GM18868 (cell line): Measurements from ENCODE around the gene SGCD.
"Not testable (repeated sequence)": the region's sequence is repeated elsewhere in the genome, so short reads cannot be mapped to it uniquely, and the experiment has no call there.

Source experiments
- ATAC-seq: cut with Tn5 transposase; IDR thresholded peaks from one replicate; pipeline ENCODE4 v1.9.1; 2021; ENCODE audit warnings: mild to moderate bottlenecking, moderate library complexity; ENCODE audit not compliant: unreplicated experiment

Gene SGCD

DNA sequence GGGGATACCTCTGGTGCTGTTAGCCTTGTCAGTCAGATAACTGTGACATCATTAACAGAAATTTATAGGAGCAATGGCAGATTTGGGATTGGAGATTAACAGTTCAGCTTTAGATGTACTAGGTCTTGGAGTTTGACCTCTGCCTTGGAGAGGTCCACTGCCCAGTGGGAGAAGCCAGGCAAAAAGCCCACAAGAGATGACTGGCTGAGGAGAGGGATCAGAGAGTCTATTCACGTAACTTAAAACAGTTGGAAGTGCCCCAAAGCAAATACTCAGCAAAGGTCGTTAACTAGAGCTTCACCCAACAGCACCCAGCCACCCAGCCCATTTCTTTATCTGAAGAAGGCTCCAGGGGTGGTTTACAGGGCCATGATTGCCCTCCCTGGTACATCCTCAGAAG lies 290.5 kb downstream of the SGCD start:
- no peak for ATAC-seq

DNA sequence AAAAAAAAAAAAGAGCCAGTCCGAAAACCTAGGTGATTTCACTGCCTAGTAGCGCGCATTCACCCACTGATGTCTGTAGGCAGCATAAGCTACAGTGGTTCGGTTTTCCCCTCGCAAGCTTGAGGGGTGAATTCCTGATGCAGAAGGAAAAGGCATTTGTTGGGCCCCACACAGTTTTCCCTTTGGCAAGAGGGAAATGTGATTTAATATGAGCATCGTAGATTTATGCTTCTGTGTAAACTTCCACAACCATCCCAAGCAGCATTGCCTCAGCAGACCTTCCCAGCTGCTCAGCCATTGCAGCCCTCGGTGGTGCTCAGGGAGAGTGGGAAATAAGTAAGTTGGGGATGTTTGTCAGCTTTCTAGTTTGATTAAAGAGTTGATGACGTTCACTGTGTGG lies 291.6 kb downstream of the SGCD start:
- ATAC-seq = no peak

- no peak for ATAC-seq
Observed at GRCh38 chr5:156621719-156622118, 294.8 kb downstream of the SGCD start.

GRCh38 chr5:156623381-156624040 lies 296.5 kb downstream of the SGCD start:
- no peak for ATAC-seq

GRCh38 chr5:156624686-156625085 lies 297.7 kb downstream of the SGCD start:
- no peak for ATAC-seq

DNA sequence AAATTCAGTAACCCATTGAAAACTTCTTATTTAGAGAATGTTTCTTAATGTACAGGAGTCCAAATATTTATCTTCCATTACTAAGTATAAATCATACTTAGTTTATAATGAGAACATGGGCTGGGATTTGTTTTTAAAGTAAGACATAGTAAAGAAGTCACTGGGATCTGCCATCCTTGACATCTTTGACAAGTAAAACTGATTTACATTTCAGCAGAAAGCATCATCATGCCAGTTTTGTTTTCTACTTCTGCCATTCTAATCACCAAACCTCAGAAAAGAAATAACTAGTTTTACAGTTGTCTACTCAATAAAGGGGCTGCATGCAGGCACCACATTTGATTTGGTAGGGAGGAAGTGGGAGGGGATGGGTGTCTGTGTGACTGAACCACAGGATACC lies 301.5 kb downstream of the SGCD start:
- no peak for ATAC-seq

- ATAC-seq = no peak
Observed at GRCh38 chr5:156631005-156631404, 304.0 kb downstream of the SGCD start.

DNA sequence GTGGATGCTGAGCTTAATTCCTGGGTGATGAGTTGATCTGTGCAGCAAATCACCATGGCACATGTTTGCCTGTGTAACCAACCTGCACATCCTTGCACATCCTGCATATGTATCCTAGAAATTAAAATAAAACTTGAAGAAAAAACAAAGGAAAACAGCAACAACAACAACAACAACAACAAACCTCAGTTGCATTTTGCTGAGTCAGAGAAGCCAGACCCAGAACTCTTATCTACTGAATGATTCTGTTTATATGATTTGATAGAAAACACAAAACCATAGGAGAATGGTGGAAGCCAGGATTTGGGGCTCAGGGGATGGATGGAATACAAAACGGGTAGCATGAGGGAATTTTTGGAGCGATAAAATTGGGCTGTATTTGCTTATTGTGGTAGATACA lies 307.3 kb downstream of the SGCD start:
- ATAC-seq = no peak

- ATAC-seq = no peak
Observed at GRCh38 chr5:156640691-156641241, 313.8 kb downstream of the SGCD start.

- no peak for ATAC-seq
Observed at GRCh38 chr5:156641686-156642085, 314.7 kb downstream of the SGCD start.

GRCh38 chr5:156647034-156647451 lies 320.1 kb downstream of the SGCD start:
- ATAC-seq = no peak

DNA sequence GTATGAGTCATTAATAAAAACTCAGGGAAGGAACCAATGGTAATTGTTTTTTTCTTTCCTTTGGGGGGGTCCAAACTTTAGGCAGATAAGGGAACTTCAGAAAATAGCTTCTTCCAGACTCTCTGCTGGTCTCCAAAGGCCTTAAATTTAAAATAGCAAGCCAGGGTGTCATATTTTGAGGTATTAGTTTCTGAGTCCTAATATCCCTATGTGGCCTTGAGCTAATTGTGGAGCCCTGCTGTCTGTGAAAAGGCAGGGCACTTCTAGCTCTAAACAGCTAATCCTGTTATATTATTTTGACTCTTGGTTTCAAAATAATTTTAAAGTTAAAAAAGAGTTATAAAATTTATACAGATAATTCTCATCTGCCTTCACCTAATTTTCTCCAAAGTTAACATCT lies 327.5 kb downstream of the SGCD start:
- no peak for ATAC-seq

- ATAC-seq = no peak
Observed at GRCh38 chr5:156655732-156656131, 328.8 kb downstream of the SGCD start.

GRCh38 chr5:156664832-156665231 lies 337.9 kb downstream of the SGCD start:
- not testable (repeated sequence) for ATAC-seq

DNA sequence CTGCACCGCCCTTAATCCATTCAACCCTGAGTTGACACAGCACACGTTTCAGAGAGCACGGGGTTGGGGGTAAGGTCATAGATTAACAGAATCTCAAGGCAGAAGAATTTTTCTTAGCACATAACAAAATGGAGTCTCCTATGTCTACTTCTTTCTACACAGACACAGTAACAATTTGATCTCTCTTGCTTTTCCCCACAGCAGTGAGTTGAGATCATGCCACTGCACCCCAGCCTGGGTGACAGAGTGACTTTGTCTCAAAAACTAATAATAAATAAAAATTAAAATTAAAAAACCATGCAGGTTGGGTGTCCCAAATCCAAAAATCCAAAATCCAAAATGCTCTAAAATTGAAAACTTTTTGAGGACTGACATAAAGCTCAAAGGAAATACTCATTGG lies 339.7 kb downstream of the SGCD start:
- ATAC-seq = not testable (repeated sequence)

- no peak for ATAC-seq
Observed at GRCh38 chr5:156667616-156668015, 340.7 kb downstream of the SGCD start.

GRCh38 chr5:156669416-156669815 lies 342.5 kb downstream of the SGCD start:
- no peak for ATAC-seq

GRCh38 chr5:156670615-156671014 lies 343.7 kb downstream of the SGCD start:
- ATAC-seq = no peak

DNA sequence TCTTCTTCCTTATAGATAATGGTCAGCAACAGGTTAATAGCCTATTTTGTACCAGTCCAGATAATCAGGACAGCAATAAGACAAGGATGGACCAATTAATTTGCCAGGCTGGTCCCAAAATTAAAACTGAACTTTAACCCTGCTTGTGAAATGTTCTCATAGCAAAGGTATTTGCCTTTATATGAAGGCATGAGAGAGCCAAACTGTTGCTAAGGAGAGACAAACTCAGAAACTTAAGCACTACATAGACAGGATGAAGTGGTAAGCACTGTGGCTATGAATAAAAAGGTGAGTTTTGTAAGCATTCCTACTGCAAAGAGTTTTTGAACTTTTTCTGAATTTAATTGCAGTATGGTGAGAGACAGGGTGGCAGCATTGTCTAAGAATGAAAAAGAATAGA lies 348.4 kb downstream of the SGCD start:
- ATAC-seq = no peak

DNA sequence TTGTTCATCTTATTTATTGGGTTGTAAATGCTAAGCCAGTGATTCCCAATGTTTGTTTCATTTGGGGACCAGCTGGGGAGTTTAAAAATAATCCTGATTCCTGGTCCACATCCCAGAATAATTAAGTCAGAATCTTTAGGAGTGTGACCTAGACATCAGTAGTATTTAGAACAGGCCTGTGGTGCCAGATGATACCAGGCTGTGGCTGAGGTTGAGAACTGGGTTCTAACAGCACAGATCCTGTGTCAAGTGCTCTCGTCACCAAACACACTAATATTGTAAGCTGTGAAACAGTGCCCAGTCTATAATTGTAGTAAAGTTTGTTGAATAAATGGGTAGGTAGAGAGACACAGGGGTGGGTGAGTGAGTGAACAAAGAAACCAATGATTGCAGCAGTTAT lies 351.0 kb downstream of the SGCD start:
- no peak for ATAC-seq

GRCh38 chr5:156678484-156678883 lies 351.5 kb downstream of the SGCD start:
- ATAC-seq = no peak

- no peak for ATAC-seq
Observed at GRCh38 chr5:156680831-156681230, 353.9 kb downstream of the SGCD start.

DNA sequence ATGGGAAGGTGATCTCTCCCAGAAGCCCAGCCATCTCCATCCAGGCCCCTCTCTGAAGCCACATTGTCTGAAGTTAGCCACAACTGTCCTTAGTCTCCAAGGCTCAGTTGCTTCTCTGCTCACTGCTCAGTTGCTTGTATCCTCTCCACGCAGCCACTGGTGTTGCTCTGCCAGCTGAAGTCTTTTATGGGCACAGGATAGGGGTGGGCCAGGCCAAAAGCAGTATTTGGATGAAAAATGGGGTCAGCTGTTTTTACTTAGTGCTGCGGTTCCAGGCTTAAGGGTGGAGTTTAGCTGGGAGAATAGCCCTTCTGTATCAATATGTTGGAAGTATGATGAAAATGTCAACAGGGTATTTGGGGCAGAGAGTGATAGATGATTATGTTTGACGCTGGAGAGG lies 354.3 kb downstream of the SGCD start:
- no peak for ATAC-seq
